Smooth muscle cell (in vitro differentiated cells): ENCODE data around the gene C20orf204. TPM values are rescaled to one million over a fixed set of nuclear protein-coding genes. Genes with fewer than 3 reads are reported as not detected.

Experiments
- microRNA-seq: library from miRNA; unstranded; fragments of <30 nt; microRNA quantifications from one replicate; pipeline ENCODE4, GENCODE V29; 2016; ENCODE audit warnings: borderline number of aligned reads
- polyA plus RNA-seq: library from polyadenylated mRNA; unstranded; fragments of >200 nt; fragmentation: Nextera tagmentation; extraction: Ambion mirVana; gene quantifications from 2 replicates; pipeline ENCODE4 v1.2.1, GENCODE V29; 2016
- small RNA-seq: library from RNA; depleted of rRNA; stranded (forward); fragments of <200 nt; gene quantifications from one replicate; pipeline ENCODE3, GENCODE V24; 2014
- total RNA-seq: library from RNA; depleted of rRNA; stranded (reverse); fragments of >200 nt; gene quantifications from 2 replicates; pipeline ENCODE4 v1.2.3, GENCODE V29; 2014

The C20orf204 gene
- total and polyA plus RNA-seq, 2 experiments from 2014 or later, result 0.09 to 0.87 TPM

Small RNAs within 50 kb of the gene (microRNA-seq; reads per million reads assigned to microRNA genes)
- 1.8 reads per million for gene MIR6813

Small RNAs within 50 kb of the gene (small RNA-seq; reads per million reads assigned to genes)
- gene AL355803.1 (not detected), gene MIR6813 (0.18 reads per million)

Other genes with a start within 250 kb of the C20orf204 start
- gene ZBTB46, start 204.9 kb upstream of the C20orf204 start, total RNA-seq, result 2.7 and 4.5 TPM in 2 replicates
- gene ZBTB46, start 204.9 kb upstream of the C20orf204 start, polyA plus RNA-seq, result 2.3 and 4.0 TPM in 2 replicates
- not detected in 2 replicates for gene ABHD16B, start 174.7 kb upstream of the C20orf204 start, total RNA-seq
- gene ABHD16B, start 174.7 kb upstream of the C20orf204 start, polyA plus RNA-seq, result 0.31 TPM in 1 of 2 replicates, not detected in the other
- gene TPD52L2, start 170.9 kb upstream of the C20orf204 start, total RNA-seq, result 74.0 and 74.4 TPM in 2 replicates
- gene TPD52L2, start 170.9 kb upstream of the C20orf204 start, polyA plus RNA-seq, result 93.8 and 94.8 TPM in 2 replicates
- gene DNAJC5, start 141.1 kb upstream of the C20orf204 start, total RNA-seq, result 21.1 and 24.5 TPM in 2 replicates
- 8.7 TPM in 2 replicates for gene DNAJC5, start 141.1 kb upstream of the C20orf204 start, polyA plus RNA-seq
- 12.8 and 17.2 TPM in 2 replicates for gene UCKL1, start 79.8 kb upstream of the C20orf204 start, total RNA-seq
- gene UCKL1, start 79.8 kb upstream of the C20orf204 start, polyA plus RNA-seq, result 22.6 and 29.3 TPM in 2 replicates
- gene ZNF512B, start 66.3 kb upstream of the C20orf204 start, total RNA-seq, result 4.6 and 6.8 TPM in 2 replicates
- gene ZNF512B, start 66.3 kb upstream of the C20orf204 start, polyA plus RNA-seq, result 5.6 and 7.7 TPM in 2 replicates
- gene SAMD10, start 56.5 kb upstream of the C20orf204 start, total RNA-seq, result 0.13 and 0.27 TPM in 2 replicates
- gene SAMD10, start 56.5 kb upstream of the C20orf204 start, polyA plus RNA-seq, result 1.2 and 4.3 TPM in 2 replicates
- gene PRPF6, start 55.0 kb upstream of the C20orf204 start, total RNA-seq, result 33.3 and 36.5 TPM in 2 replicates
- 51.2 and 55.2 TPM in 2 replicates for gene PRPF6, start 55.0 kb upstream of the C20orf204 start, polyA plus RNA-seq
- 0.54 and 2.9 TPM in 2 replicates for gene SOX18, start 13.5 kb downstream of the C20orf204 start, total RNA-seq
- 9.7 and 11.3 TPM in 2 replicates for gene SOX18, start 13.5 kb downstream of the C20orf204 start, polyA plus RNA-seq
- gene TCEA2, start 27.0 kb downstream of the C20orf204 start, total RNA-seq, result 24.9 and 41.0 TPM in 2 replicates
- gene TCEA2, start 27.0 kb downstream of the C20orf204 start, polyA plus RNA-seq, result 83.4 and 89.5 TPM in 2 replicates
- gene RGS19, start 43.3 kb downstream of the C20orf204 start, total RNA-seq, result 14.9 and 17.4 TPM in 2 replicates
- 24.6 and 25.4 TPM in 2 replicates for gene RGS19, start 43.3 kb downstream of the C20orf204 start, polyA plus RNA-seq
- gene OPRL1, start 43.9 kb downstream of the C20orf204 start, total RNA-seq, result 2.9 and 6.4 TPM in 2 replicates
- 3.1 and 4.3 TPM in 2 replicates for gene OPRL1, start 43.9 kb downstream of the C20orf204 start, polyA plus RNA-seq
- gene LKAAEAR1, start 48.2 kb downstream of the C20orf204 start, total RNA-seq, result 4.5 TPM in 1 of 2 replicates, not detected in the other
- 0.79 and 1.6 TPM in 2 replicates for gene LKAAEAR1, start 48.2 kb downstream of the C20orf204 start, polyA plus RNA-seq
- not detected in 2 replicates for gene NPBWR2, start 71.4 kb downstream of the C20orf204 start, total RNA-seq
- not detected in 2 replicates for gene NPBWR2, start 71.4 kb downstream of the C20orf204 start, polyA plus RNA-seq
- 0.09 TPM in 2 replicates for gene MYT1, start 128.3 kb downstream of the C20orf204 start, total RNA-seq
- gene MYT1, start 128.3 kb downstream of the C20orf204 start, polyA plus RNA-seq, result 0.05 TPM in 1 of 2 replicates, not detected in the other
- 45.3 and 74.9 TPM in 2 replicates for gene PCMTD2, start 219.6 kb downstream of the C20orf204 start, total RNA-seq
- gene PCMTD2, start 219.6 kb downstream of the C20orf204 start, polyA plus RNA-seq, result 15.4 and 18.9 TPM in 2 replicates